ENCODE measurements around the gene ZNF668. TPM values are rescaled to one million over a fixed set of nuclear protein-coding genes. Genes with fewer than 3 reads are reported as not detected.

Gene ZNF668
- polyA plus RNA-seq, 1 experiment = 16.3 TPM

- no peaks in the 10 kb centered on the region for H3K27me3 ChIP-seq (ENCODE audit: control insufficient read depth, insufficient read depth, low read length)
- CTCF ChIA-PET = interaction anchor here (0.6 kb wide), 1 partner anchor 125 kb away, joined by 3 read pairs; no protein-coding TSS in a partner anchor
- TF ChIP-seq, protein P1, sequence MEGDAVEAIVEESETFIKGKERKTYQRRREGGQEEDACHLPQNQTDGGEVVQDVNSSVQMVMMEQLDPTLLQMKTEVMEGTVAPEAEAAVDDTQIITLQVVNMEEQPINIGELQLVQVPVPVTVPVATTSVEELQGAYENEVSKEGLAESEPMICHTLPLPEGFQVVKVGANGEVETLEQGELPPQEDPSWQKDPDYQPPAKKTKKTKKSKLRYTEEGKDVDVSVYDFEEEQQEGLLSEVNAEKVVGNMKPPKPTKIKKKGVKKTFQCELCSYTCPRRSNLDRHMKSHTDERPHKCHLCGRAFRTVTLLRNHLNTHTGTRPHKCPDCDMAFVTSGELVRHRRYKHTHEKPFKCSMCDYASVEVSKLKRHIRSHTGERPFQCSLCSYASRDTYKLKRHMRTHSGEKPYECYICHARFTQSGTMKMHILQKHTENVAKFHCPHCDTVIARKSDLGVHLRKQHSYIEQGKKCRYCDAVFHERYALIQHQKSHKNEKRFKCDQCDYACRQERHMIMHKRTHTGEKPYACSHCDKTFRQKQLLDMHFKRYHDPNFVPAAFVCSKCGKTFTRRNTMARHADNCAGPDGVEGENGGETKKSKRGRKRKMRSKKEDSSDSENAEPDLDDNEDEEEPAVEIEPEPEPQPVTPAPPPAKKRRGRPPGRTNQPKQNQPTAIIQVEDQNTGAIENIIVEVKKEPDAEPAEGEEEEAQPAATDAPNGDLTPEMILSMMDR (IDR thresholded peaks at IDR 0.05; ENCODE audit: insufficient read depth, low read depth, low read length) = no peak
- DNase-seq (ENCODE audit: low read depth) = no peak
- POLR2A ChIA-PET = no interaction called here
- peaks cover 28% of the 10 kb centered on the region for H3K36me3 ChIP-seq (ENCODE audit: control insufficient read depth, insufficient read depth, low read length)
- H3K4me3 ChIP-seq (ENCODE audit: low read depth, low read length) = no peak overlapping the region
Observed at GRCh38 chr16:31110106-31111034, 36.3 kb upstream of the ZNF668 start.

DNA sequence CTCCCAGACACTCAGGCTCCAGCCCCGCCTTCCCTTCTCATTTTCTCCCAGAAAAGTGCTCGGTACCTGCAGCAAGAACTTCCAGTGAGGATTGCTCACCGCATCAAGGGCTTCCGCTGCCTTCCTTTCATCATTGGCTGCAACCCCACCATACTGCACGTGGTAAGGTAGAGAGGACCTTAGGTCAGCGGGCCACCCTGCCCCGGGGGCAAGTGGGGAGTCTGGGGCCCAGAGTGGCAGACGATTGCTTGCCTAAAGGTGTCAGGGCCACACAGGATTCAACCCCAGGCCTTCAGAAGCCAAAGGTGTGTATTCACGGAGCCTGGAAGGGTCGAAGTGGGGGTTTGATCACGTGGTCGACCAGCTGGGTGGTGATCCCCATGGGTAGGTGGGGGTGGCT lies 35.6 kb upstream of the ZNF668 start:
- no peak for DNase-seq (ENCODE audit: low read depth)
- H3K27me3 ChIP-seq (ENCODE audit: control insufficient read depth, insufficient read depth, low read length) = no peaks in the 10 kb centered on the region
- peaks cover 28% of the 10 kb centered on the region for H3K36me3 ChIP-seq (ENCODE audit: control insufficient read depth, insufficient read depth, low read length)
- ChIA-PET POLR2A (no interaction called here), CTCF (interaction anchor here (0.6 kb wide), 1 partner anchor 124 kb away, joined by 3 read pairs; no protein-coding TSS in a partner anchor)
- no peak overlapping the region for H3K4me3 ChIP-seq (ENCODE audit: low read depth, low read length)
- TF ChIP-seq, protein P1 (IDR thresholded peaks at IDR 0.05; ENCODE audit: insufficient read depth, low read depth, low read length) = no peak

DNA sequence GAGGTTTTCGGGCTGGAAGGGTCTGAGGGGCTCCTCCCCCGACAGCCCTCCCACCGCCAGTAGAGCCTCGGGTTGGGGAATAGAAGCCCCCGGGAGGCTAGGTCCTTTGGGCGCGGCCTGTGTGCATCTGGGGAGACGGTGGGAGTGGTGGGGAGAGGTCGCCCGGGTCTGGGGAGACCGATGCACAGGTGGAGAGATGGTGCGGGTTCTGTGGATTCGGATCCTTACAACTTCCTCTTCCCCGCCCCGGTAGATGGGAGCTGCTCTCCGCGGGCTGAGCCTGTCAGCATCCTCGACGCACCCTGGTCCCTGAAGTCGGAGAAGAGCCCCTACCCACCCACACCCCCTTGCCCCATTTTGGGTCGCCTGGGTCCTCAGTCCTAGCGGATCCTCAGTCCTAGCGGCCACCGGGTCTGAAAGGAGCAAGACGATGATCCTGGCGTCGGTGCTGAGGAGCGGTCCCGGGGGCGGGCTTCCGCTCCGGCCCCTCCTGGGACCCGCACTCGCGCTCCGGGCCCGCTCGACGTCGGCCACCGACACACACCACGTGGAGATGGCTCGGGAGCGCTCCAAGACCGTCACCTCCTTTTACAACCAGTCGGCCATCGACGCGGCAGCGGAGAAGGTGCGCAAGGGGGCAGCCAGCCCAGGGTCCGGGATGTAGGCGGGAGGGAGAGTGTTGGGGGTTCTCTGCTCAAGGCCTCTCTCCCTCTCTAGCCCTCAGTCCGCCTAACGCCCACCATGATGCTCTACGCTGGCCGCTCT lies 34.9 kb upstream of the ZNF668 start:
- H3K36me3 ChIP-seq (ENCODE audit: control insufficient read depth, insufficient read depth, low read length) = peaks cover 28% of the 10 kb centered on the region
- no peak for DNase-seq (ENCODE audit: low read depth)
- no peaks in the 10 kb centered on the region for H3K27me3 ChIP-seq (ENCODE audit: control insufficient read depth, insufficient read depth, low read length)
- TF ChIP-seq, protein P1 (IDR thresholded peaks at IDR 0.05; ENCODE audit: insufficient read depth, low read depth, low read length) = no peak
- ChIA-PET CTCF (interaction anchor here (0.6 kb wide), 1 partner anchor 106 kb away, joined by 3 read pairs; no protein-coding TSS in a partner anchor), POLR2A (no interaction called here)
- peak overlapping the region; percentile 95 for H3K4me3 ChIP-seq (ENCODE audit: low read depth, low read length)

- H3K36me3 ChIP-seq (ENCODE audit: control insufficient read depth, insufficient read depth, low read length) = peaks cover 28% of the 10 kb centered on the region
- DNase-seq (ENCODE audit: low read depth) = no peak
- peak within 1 kb of the TSS; percentile 95 for H3K4me3 ChIP-seq (ENCODE audit: low read depth, low read length)
- ChIA-PET POLR2A (interaction anchor here (0.6 kb wide), 1 partner anchor 9 kb away, joined by 3 read pairs; the partner anchor contains the start of gene KAT8), CTCF (interaction anchor here (0.9 kb wide), 2 partner anchors 34 kb away, joined by 3 to 4 read pairs; partner anchors contain the start of genes ZNF646 and ZNF668)
- TF ChIP-seq, protein P1 (IDR thresholded peaks at IDR 0.05; ENCODE audit: insufficient read depth, low read depth, low read length) = no peak
- no peaks in the 10 kb centered on the region for H3K27me3 ChIP-seq (ENCODE audit: control insufficient read depth, insufficient read depth, low read length)
Observed at GRCh38 chr16:31108035-31108793, 34.2 kb upstream of the ZNF668 start, which contains the start of gene BCKDK. Gene BCKDK, plus strand, starts transcription at chr16:31108386. Its CDS starts 838 bp downstream, at chr16:31109224.
